ENCODE data around the gene KLK14. TPM values are rescaled to one million over a fixed set of nuclear protein-coding genes. Genes with fewer than 3 reads are reported as not detected.

KLK14 gene
- total RNA-seq, 2 experiments from 2014 or later = 0.61 to 0.76 TPM

Other genes with a start within 250 kb of the KLK14 start
- gene KLK15, start 249.3 kb downstream of the KLK14 start, total RNA-seq = not detected
- not detected for gene KLK3, start 228.0 kb downstream of the KLK14 start, total RNA-seq
- not detected for gene KLK2, start 209.4 kb downstream of the KLK14 start, total RNA-seq
- not detected for gene KLK4, start 171.5 kb downstream of the KLK14 start, total RNA-seq
- gene KLK5, start 129.8 kb downstream of the KLK14 start, total RNA-seq = not detected
- not detected for gene KLK6, start 113.3 kb downstream of the KLK14 start, total RNA-seq
- gene KLK7, start 99.0 kb downstream of the KLK14 start, total RNA-seq = not detected
- not detected for gene KLK8, start 81.3 kb downstream of the KLK14 start, total RNA-seq
- gene KLK10, start 63.2 kb downstream of the KLK14 start, total RNA-seq = not detected
- gene KLK11, start 56.3 kb downstream of the KLK14 start, total RNA-seq = not detected
- not detected for gene KLK12, start 47.9 kb downstream of the KLK14 start, total RNA-seq
- gene KLK13, start 17.8 kb downstream of the KLK14 start, total RNA-seq = not detected
- 1 to 10 TPM; 8.8 to 9.8 TPM for gene CTU1, start 25.5 kb upstream of the KLK14 start, total RNA-seq
- 1 to 10 TPM; 1.3 to 1.4 TPM for gene SIGLEC9, start 42.0 kb upstream of the KLK14 start, total RNA-seq
- gene SIGLEC7, start 59.4 kb upstream of the KLK14 start, total RNA-seq = not detected
- gene CD33, start 142.2 kb upstream of the KLK14 start, total RNA-seq = under 1 TPM; 0.43 to 0.65 TPM
- gene SIGLECL1, start 168.2 kb upstream of the KLK14 start, total RNA-seq = not detected
- under 1 TPM; 0.07 to 0.24 TPM for gene IGLON5, start 228.8 kb upstream of the KLK14 start, total RNA-seq